Fibroblast of pulmonary artery (primary cell): ENCODE measurements around the gene REPS2.

ENCODE experiments used
- DNase-seq: peaks from one replicate; pipeline ENCODE4 v3.0.0-alpha.2; 2010; ENCODE audit warnings: low read depth
- H3K4me3 ChIP-seq: replicated peaks from 2 replicates; pipeline ENCODE4 v1.5.1; 2011; ENCODE audit warnings: low read depth, mild to moderate bottlenecking, control low read depth, low read length, moderate library complexity
- CTCF ChIP-seq: IDR thresholded peaks from 2 replicates; pipeline ENCODE4 v1.5.1; 2011; ENCODE audit warnings: mild to moderate bottlenecking, control low read depth, low read length, inconsistent platforms; ENCODE audit errors: missing control alignments

Gene REPS2

GRCh38 chrX:17024886-17025285 is 78.4 kb downstream of the REPS2 start:
- no peak overlapping the region for H3K4me3 ChIP-seq
- TF ChIP-seq CTCF: no peak
- no peak for DNase-seq

GRCh38 chrX:17025621-17026302 is 79.3 kb downstream of the REPS2 start:
- TF ChIP-seq CTCF: no peak
- DNase-seq: no peak
- H3K4me3 ChIP-seq: no peak overlapping the region

- no peak overlapping the region for H3K4me3 ChIP-seq
- no peak for TF ChIP-seq CTCF
- DNase-seq: no peak
Observed at GRCh38 chrX:17027931-17028330, 81.5 kb downstream of the REPS2 start.

- H3K4me3 ChIP-seq: no peak overlapping the region
- TF ChIP-seq CTCF: no peak
- DNase-seq: peak; percentile 46
Observed at GRCh38 chrX:17028356-17028755, 81.9 kb downstream of the REPS2 start.

GRCh38 chrX:17030092-17030491 is 83.6 kb downstream of the REPS2 start:
- H3K4me3 ChIP-seq: no peak overlapping the region
- DNase-seq: no peak
- no peak for TF ChIP-seq CTCF

GRCh38 chrX:17030580-17031270 is 84.3 kb downstream of the REPS2 start:
- DNase-seq: no peak
- no peak for TF ChIP-seq CTCF
- no peak overlapping the region for H3K4me3 ChIP-seq

- no peak overlapping the region for H3K4me3 ChIP-seq
- no peak for TF ChIP-seq CTCF
- DNase-seq: no peak
Observed at GRCh38 chrX:17031827-17032226, 85.4 kb downstream of the REPS2 start.
